ENCODE data around the gene PTDSS2. TPM values are rescaled to one million over a fixed set of nuclear protein-coding genes. Genes with fewer than 3 reads are reported as not detected.

Gene PTDSS2
- total and polyA plus RNA-seq, 2 donors (not counting 1 experiment from before 2014, with no cell fraction given): 22.1 to 29.0 TPM

GRCh38 chr11:418343-419247 is 31.5 kb upstream of the PTDSS2 start:
- peaks cover 12% of the 10 kb centered on the region for H3K79me2 ChIP-seq (ENCODE audit: control insufficient read depth, insufficient read depth, low read length)
- no peaks in the 10 kb centered on the region for H3K27me3 Mint-ChIP-seq
- no peak overlapping the region for H3K4me3 ChIP-seq (ENCODE audit: control extremely low read depth in 1 of 5, extremely low read depth in 1 of 5, insufficient read depth in 1 of 5, low read depth in 2 of 5, low read length in 4 of 5)
- ATAC-seq (ENCODE audit: low read depth) (no peak), DNase-seq (no peak)
- WGBS (ENCODE audit: insufficient coverage): 93% methylated on average over 29 of the region's 30 CpGs
- no peak overlapping the region for H3K9ac ChIP-seq (ENCODE audit: low read length)
- no peaks in the 10 kb centered on the region for H3K27me3 ChIP-seq (replicated peaks in 1 of 4; ENCODE audit: control extremely low read depth in 1 of 4, control insufficient read depth in 3 of 4, insufficient read depth in 4 of 4, low read length in 3 of 4)
- TF ChIP-seq, protein P1, sequence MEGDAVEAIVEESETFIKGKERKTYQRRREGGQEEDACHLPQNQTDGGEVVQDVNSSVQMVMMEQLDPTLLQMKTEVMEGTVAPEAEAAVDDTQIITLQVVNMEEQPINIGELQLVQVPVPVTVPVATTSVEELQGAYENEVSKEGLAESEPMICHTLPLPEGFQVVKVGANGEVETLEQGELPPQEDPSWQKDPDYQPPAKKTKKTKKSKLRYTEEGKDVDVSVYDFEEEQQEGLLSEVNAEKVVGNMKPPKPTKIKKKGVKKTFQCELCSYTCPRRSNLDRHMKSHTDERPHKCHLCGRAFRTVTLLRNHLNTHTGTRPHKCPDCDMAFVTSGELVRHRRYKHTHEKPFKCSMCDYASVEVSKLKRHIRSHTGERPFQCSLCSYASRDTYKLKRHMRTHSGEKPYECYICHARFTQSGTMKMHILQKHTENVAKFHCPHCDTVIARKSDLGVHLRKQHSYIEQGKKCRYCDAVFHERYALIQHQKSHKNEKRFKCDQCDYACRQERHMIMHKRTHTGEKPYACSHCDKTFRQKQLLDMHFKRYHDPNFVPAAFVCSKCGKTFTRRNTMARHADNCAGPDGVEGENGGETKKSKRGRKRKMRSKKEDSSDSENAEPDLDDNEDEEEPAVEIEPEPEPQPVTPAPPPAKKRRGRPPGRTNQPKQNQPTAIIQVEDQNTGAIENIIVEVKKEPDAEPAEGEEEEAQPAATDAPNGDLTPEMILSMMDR (IDR thresholded peaks at IDR 0.05): no peak
- no peak for TF ChIP-seq EZH2 (IDR thresholded peaks at IDR 0.05; ENCODE audit: borderline replicate concordance, insufficient read depth, low read depth, low read length, poor library complexity, severe bottlenecking)
- H3K4me3 Mint-ChIP-seq: peak overlapping the region; percentile 41
- POLR2A ChIA-PET: no interaction called here
- H3K27ac Mint-ChIP-seq: no peak overlapping the region
- H3K4me1 ChIP-seq (ENCODE audit: control insufficient read depth in 2 of 2, insufficient read depth in 2 of 2, low read length in 2 of 2): peaks cover 20 to 29% of the 10 kb centered on the region in 2 donors
- CTCF ChIA-PET: no interaction called here
- H3K4me2 ChIP-seq (replicated peaks; ENCODE audit: low read depth, low read length, poor library complexity, severe bottlenecking): no peak overlapping the region
- no peak overlapping the region for H3K27ac ChIP-seq (ENCODE audit: low read length in 2 of 2)
- intact Hi-C loops (cut with micrococcal nuclease): no loop called here
- no peak overlapping the region for H2AFZ ChIP-seq (ENCODE audit: insufficient read depth, low read depth, low read length, poor library complexity, severe bottlenecking)
- H3K9me3 Mint-ChIP-seq (ENCODE audit: insufficient read depth): no peaks in the 10 kb centered on the region
- peaks cover 24% of the 10 kb centered on the region for H3K4me1 Mint-ChIP-seq
- H4K20me1 ChIP-seq (ENCODE audit: control insufficient read depth, insufficient read depth, low read length, poor library complexity, severe bottlenecking): peaks cover 5% of the 10 kb centered on the region
- H3K9me3 ChIP-seq (ENCODE audit: control extremely low read depth in 1 of 3, control insufficient read depth in 2 of 3, insufficient read depth in 1 of 3, low read length in 2 of 3): no peaks in the 10 kb centered on the region
- H3K36me3 ChIP-seq (replicated peaks in 1 of 2; ENCODE audit: control extremely low read depth in 1 of 2, control insufficient read depth in 1 of 2, extremely low read depth in 1 of 2, insufficient read depth in 2 of 2, low read length in 1 of 2): no peaks in the 10 kb centered on the region

Measured in B cell (primary cell).